Neural crest cell (in vitro differentiated cells): ENCODE data around the gene GPR78. TPM values are rescaled to one million over a fixed set of nuclear protein-coding genes. Genes with fewer than 3 reads are reported as not detected.

Experiments used
- DNase-seq: peaks from one replicate; pipeline ENCODE4 v3.0.0; 2021; ENCODE audit warnings: low read depth, mixed read lengths, low spot score
- H3K27ac Mint-ChIP-seq: one replicate; pipeline ENCODE4 v1.8.0; 2021; ENCODE audit warnings: mild to moderate bottlenecking, mixed read lengths; ENCODE audit not compliant: unreplicated experiment
- H3K27me3 Mint-ChIP-seq: 2 replicates; pipeline ENCODE4 v1.8.0; 2021; ENCODE audit warnings: low read depth, mild to moderate bottlenecking, mixed read lengths
- H3K36me3 Mint-ChIP-seq: 2 replicates; pipeline ENCODE4 v1.8.0; 2021; ENCODE audit warnings: low read depth, mild to moderate bottlenecking, mixed read lengths
- H3K4me1 Mint-ChIP-seq: 2 replicates; pipeline ENCODE4 v1.8.0; 2021; ENCODE audit warnings: mixed read lengths
- H3K4me3 Mint-ChIP-seq: one replicate; pipeline ENCODE4 v1.8.0; 2021; ENCODE audit warnings: mild to moderate bottlenecking, mixed read lengths
- H3K9me3 Mint-ChIP-seq: 2 replicates; pipeline ENCODE4 v1.8.0; 2021; ENCODE audit warnings: mixed read lengths
- total RNA-seq: library from RNA; stranded (reverse); gene quantifications from 2 replicates; pipeline ENCODE4 v1.2.1, GENCODE V29; 2021
- TF ChIP-seq, protein P1 (sequence below): fragments of 200-600 bp; sonication (generic); conservative IDR thresholded peaks from 2 replicates; pipeline ENCODE4 v1.5.0; 2021; ENCODE audit warnings: antibody characterized with exemption, mild to moderate bottlenecking

The GPR78 gene
- total RNA-seq, 1 donor from 2014 or later, result not detected

DNA sequence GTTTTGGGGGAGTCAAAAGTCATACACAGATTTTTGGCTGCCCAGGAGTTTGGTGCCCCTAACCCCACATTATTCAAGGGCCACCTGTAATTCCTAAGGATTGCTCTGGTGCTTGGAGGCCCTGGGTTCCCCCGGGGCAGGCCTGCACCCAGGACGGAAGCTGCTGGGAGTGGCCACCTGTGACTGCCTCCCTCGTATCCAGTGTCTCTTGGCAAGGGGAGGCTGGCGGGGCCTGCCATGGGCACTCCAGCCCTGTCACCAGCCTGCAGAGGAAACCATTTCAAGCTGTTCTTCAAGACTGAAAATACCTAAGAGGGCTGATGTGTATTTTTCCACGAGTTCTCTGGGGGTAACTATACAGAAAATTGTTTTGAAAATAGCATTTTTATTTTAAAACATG lies 24.5 kb upstream of the GPR78 start:
- H3K4me3 Mint-ChIP-seq, result no peak overlapping the region
- H3K4me1 Mint-ChIP-seq, result no peaks in the 10 kb centered on the region
- H3K27ac Mint-ChIP-seq, result no peak overlapping the region
- TF ChIP-seq, protein P1, sequence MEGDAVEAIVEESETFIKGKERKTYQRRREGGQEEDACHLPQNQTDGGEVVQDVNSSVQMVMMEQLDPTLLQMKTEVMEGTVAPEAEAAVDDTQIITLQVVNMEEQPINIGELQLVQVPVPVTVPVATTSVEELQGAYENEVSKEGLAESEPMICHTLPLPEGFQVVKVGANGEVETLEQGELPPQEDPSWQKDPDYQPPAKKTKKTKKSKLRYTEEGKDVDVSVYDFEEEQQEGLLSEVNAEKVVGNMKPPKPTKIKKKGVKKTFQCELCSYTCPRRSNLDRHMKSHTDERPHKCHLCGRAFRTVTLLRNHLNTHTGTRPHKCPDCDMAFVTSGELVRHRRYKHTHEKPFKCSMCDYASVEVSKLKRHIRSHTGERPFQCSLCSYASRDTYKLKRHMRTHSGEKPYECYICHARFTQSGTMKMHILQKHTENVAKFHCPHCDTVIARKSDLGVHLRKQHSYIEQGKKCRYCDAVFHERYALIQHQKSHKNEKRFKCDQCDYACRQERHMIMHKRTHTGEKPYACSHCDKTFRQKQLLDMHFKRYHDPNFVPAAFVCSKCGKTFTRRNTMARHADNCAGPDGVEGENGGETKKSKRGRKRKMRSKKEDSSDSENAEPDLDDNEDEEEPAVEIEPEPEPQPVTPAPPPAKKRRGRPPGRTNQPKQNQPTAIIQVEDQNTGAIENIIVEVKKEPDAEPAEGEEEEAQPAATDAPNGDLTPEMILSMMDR, result no peak
- H3K36me3 Mint-ChIP-seq, result no peaks in the 10 kb centered on the region
- H3K27me3 Mint-ChIP-seq, result peaks cover 2% of the 10 kb centered on the region
- no peak for DNase-seq
- no peaks in the 10 kb centered on the region for H3K9me3 Mint-ChIP-seq

DNA sequence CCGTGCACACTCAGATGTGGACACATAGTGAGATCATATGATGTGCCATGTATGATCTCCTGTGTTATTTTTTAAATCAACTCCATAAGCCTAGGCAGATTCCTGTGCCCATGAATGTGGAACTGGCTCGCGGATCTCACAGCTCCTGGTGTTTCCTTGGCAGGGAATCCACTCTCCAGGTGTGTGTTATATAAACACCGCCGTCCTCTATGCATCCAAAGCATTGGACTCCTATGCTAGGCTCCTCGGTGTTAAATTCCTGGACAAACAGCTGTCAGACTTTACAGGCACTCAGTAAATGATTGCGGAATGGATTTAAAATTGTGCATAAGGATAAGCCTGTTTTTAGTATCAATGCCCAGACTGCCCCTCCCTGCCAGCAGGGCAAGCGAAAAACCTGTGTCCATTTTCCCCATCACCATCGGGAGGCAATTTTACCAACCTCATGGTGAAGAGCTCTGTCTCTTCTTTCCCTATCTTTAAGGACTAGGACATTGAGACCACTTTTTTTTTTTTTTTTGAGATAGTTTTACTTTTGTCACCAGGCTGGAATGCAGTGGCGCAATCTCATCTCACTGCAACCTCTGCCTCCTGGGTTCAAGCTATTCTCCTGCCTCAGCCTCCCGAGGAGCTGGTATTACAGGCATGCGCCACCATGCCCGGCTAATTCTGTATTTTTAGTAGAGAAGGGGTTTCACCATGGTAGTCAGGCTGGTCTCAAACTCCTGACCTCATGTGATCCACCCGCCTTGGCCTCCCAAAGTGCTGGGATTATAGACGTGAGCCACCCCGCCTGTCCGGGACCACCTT lies 23.6 kb upstream of the GPR78 start:
- no peaks in the 10 kb centered on the region for H3K36me3 Mint-ChIP-seq
- H3K4me3 Mint-ChIP-seq, result no peak overlapping the region
- no peaks in the 10 kb centered on the region for H3K9me3 Mint-ChIP-seq
- H3K27me3 Mint-ChIP-seq, result peaks cover 2% of the 10 kb centered on the region
- H3K4me1 Mint-ChIP-seq, result no peaks in the 10 kb centered on the region
- H3K27ac Mint-ChIP-seq, result no peak overlapping the region
- no peak for DNase-seq
- TF ChIP-seq, protein P1, result no peak

DNA sequence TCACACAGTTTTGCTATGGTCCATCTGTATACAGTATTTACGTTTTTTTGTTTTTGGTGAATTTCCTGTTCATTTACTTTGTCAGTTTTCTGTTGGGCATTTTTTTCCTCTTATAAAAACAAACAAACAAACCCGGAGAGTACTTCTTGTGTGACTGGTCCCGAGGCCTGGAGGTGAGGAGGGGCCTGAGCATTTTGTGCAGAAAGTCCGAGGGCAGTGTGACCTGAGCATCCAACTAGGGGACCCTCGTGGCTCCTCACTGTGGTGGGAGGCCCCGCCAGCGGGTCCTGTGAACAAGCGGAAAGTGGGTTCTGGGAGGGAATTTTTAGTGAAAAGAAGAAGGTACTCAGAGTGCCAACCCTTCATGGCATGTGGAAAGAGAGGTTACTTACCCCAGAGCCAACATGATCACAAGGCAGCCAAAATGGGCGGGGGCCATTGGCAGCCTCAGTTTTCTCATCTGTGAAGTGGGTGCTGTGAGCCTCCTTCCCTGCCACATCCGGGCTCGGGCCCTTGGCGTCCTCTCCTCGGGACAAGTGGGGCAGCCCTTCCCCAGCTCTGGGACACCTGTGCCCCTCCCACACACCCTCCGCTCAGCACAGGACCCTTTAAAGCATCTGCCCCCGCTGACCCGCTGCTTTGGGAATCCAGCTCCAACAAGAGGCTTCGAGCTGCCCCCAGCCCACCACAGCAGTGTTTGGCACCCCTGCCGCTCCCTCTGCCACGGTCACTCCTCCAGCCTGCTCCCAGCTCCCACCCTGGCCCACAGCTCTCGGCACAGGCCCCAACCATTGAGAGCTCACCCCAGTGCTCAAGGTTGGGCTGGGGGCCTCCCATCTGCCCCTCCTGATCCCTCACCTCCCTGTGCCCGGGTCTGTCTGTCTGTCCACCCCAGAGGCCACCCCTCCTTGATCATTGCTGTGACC lies 22.8 kb upstream of the GPR78 start:
- TF ChIP-seq, protein P1, result no peak
- Mint-ChIP-seq H3K9me3 (no peaks in the 10 kb centered on the region), H3K36me3 (no peaks in the 10 kb centered on the region), H3K4me1 (no peaks in the 10 kb centered on the region), H3K27me3 (no peaks in the 10 kb centered on the region), H3K4me3 (no peak overlapping the region), H3K27ac (no peak overlapping the region)
- DNase-seq, result no peak

DNA sequence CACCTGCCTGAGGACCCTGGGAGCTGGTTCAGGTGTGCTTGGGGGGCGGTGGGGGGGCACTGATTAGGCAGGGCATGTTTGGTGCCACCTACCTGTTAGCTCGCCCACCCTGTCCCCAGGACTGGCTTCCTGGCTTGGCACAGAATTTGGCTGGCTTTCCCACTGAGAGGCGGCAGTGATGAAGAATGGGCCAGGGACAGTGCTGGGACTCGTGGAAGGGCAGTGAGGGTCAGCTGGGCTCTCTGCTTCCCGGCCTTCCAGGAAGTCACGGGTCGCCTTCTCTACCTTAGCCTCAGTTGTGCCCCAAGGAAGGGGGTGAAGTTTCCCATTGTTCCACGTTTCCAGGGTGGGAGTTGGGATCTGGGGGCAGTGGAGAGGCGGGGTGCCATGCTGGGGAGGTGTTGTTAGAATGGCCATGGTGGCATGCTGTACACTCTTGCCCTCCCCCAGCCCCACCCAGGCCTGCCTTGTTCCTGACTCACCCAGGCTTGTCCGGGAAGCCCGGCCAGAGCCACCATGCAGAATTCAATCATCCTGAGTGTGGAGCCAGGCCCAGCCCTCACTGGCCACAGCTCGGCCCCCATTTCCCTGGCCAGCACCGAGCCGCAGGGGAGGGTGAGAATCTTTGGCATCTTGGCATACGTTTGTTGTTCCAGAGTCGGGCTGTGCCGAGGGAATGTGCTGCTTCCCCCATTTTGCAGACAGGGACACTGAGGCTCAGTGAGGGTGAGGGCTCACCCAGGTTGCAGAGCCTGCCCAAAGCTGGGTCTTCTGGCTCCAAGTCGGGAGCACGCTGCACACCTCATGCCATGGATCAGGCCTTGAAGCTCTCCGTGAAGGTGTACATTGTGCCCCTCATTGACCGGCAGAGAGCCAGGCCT lies 21.9 kb upstream of the GPR78 start:
- Mint-ChIP-seq H3K4me1 (no peaks in the 10 kb centered on the region), H3K9me3 (no peaks in the 10 kb centered on the region), H3K27ac (no peak overlapping the region), H3K27me3 (no peaks in the 10 kb centered on the region), H3K4me3 (no peak overlapping the region), H3K36me3 (no peaks in the 10 kb centered on the region)
- no peak for DNase-seq
- TF ChIP-seq, protein P1, result no peak

DNA sequence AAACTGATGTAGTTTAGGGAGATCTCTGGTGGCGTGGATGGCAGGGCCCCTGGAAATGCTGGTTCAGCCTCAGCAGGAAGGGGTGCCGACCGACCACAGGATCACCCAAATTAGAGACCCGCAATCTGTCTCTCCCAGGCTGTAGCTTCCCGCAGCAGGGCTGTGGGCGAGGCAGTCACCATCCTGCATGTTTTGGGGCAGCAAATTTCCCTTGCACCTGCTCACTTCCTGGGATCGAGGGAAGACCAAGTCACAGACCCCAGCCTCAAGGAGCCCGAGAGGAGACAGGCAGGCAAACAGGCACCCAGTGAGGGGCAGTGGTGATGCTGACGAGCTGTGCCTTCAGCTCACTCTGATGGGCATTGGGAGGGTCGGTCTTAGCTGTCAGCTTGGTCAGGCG lies 21.2 kb upstream of the GPR78 start:
- Mint-ChIP-seq H3K27me3 (no peaks in the 10 kb centered on the region), H3K4me1 (no peaks in the 10 kb centered on the region)

More for the DNA sequence above, 21.2 kb upstream of the GPR78 start:
- Mint-ChIP-seq H3K9me3 (no peaks in the 10 kb centered on the region), H3K27ac (no peak overlapping the region), H3K4me3 (no peak overlapping the region), H3K36me3 (no peaks in the 10 kb centered on the region)
- no peak for DNase-seq
- TF ChIP-seq, protein P1, result no peak
